Activated naive CD8-positive, alpha-beta T cell treated with anti-CD3 and anti-CD28 coated beads for 36 hours (primary cell): ENCODE results near the gene BCR. TPM values are rescaled to one million over a fixed set of nuclear protein-coding genes. Genes with fewer than 3 reads are reported as not detected.

ENCODE experiments used
- DNase-seq: peaks from one replicate; pipeline ENCODE4 v3.0.0; 2021
- H3K27ac Mint-ChIP-seq: one replicate; pipeline ENCODE4 v1.8.0; 2022; ENCODE audit warnings: mild to moderate bottlenecking, moderate library complexity, mixed read lengths
- H3K27me3 Mint-ChIP-seq: one replicate; pipeline ENCODE4 v1.8.0; 2022; ENCODE audit warnings: mild to moderate bottlenecking, mixed read lengths
- H3K36me3 Mint-ChIP-seq: one replicate; pipeline ENCODE4 v1.8.0; 2021; ENCODE audit warnings: mild to moderate bottlenecking, mixed read lengths
- H3K4me1 Mint-ChIP-seq: one replicate; pipeline ENCODE4 v1.8.0; 2021; ENCODE audit warnings: mixed read lengths
- H3K4me3 Mint-ChIP-seq: one replicate; pipeline ENCODE4 v1.8.0; 2022; ENCODE audit warnings: mild to moderate bottlenecking, moderate library complexity, mixed read lengths
- H3K9me3 Mint-ChIP-seq: one replicate; pipeline ENCODE4 v1.8.0; 2022; ENCODE audit warnings: mixed read lengths
- total RNA-seq, 2 experiments: library from RNA; stranded (reverse); gene quantifications; one replicate each; pipeline ENCODE4 v1.2.3, GENCODE V29; 2021

The BCR gene
- total RNA-seq, 2 experiments from 2014 or later: 28.3 to 32.0 TPM

- no peaks in the 10 kb centered on the region for H3K27me3 Mint-ChIP-seq
Measured at GRCh38 chr22:23274891-23275694, 94.8 kb downstream of the BCR start.

GRCh38 chr22:23275751-23276150 lies 95.4 kb downstream of the BCR start:
- H3K27ac Mint-ChIP-seq: no peak overlapping the region
- no peak for DNase-seq
- no peaks in the 10 kb centered on the region for H3K36me3 Mint-ChIP-seq
- no peaks in the 10 kb centered on the region for H3K27me3 Mint-ChIP-seq
- H3K4me1 Mint-ChIP-seq: peaks cover 11% of the 10 kb centered on the region
- no peaks in the 10 kb centered on the region for H3K9me3 Mint-ChIP-seq
- H3K4me3 Mint-ChIP-seq: no peak overlapping the region

More at GRCh38 chr22:23274891-23275694, 94.8 kb downstream of the BCR start:
- Mint-ChIP-seq H3K36me3 (no peaks in the 10 kb centered on the region), H3K4me1 (peaks cover 5% of the 10 kb centered on the region), H3K27ac (no peak overlapping the region), H3K4me3 (no peak overlapping the region), H3K9me3 (no peaks in the 10 kb centered on the region)
- DNase-seq: no peak

- Mint-ChIP-seq H3K4me1 (peaks cover 14% of the 10 kb centered on the region), H3K4me3 (no peak overlapping the region), H3K27me3 (no peaks in the 10 kb centered on the region), H3K9me3 (no peaks in the 10 kb centered on the region), H3K27ac (peak overlapping the region; percentile 15), H3K36me3 (no peaks in the 10 kb centered on the region)
- no peak for DNase-seq
Measured at GRCh38 chr22:23276656-23277582, 96.6 kb downstream of the BCR start.

- Mint-ChIP-seq H3K27ac (peak overlapping the region; percentile 15), H3K36me3 (no peaks in the 10 kb centered on the region), H3K4me1 (peaks cover 14% of the 10 kb centered on the region), H3K27me3 (no peaks in the 10 kb centered on the region), H3K4me3 (no peak overlapping the region), H3K9me3 (no peaks in the 10 kb centered on the region)
- no peak for DNase-seq
Measured at GRCh38 chr22:23277583-23278295, 97.4 kb downstream of the BCR start.

- Mint-ChIP-seq H3K4me3 (no peak overlapping the region), H3K27me3 (no peaks in the 10 kb centered on the region)
- DNase-seq: no peak
Measured at GRCh38 chr22:23278883-23279675, 98.8 kb downstream of the BCR start.

GRCh38 chr22:23279781-23280180 lies 99.5 kb downstream of the BCR start:
- Mint-ChIP-seq H3K9me3 (no peaks in the 10 kb centered on the region), H3K36me3 (no peaks in the 10 kb centered on the region), H3K27ac (peak overlapping the region; percentile 51), H3K27me3 (no peaks in the 10 kb centered on the region), H3K4me3 (no peak overlapping the region), H3K4me1 (peaks cover 14% of the 10 kb centered on the region)
- DNase-seq: no peak

More at GRCh38 chr22:23278883-23279675, 98.8 kb downstream of the BCR start:
- Mint-ChIP-seq H3K36me3 (no peaks in the 10 kb centered on the region), H3K4me1 (peaks cover 14% of the 10 kb centered on the region), H3K9me3 (no peaks in the 10 kb centered on the region), H3K27ac (peak overlapping the region; percentile 45)

- H3K36me3 Mint-ChIP-seq: no peaks in the 10 kb centered on the region
- DNase-seq: no peak
- H3K27ac Mint-ChIP-seq: peak overlapping the region; percentile 34
Measured at GRCh38 chr22:23280356-23281052, 100.2 kb downstream of the BCR start.

DNA sequence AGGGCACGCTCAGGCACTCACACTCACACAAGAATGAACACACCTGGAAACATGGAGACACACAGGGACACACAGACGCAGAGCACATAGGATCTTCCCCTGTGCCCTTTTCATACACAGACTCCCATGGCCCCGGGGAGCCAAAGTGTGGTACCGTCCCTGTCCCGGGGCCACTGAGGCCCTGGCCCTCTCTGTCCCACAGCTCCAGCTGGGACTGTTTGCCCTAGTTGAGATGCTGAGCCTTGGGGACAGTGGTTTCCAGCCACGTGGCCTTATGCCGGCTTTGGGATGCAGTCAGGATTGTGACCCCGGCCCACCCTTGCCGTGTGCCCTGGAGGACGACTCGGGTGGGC lies 100.7 kb downstream of the BCR start:
- Mint-ChIP-seq H3K27ac (no peak overlapping the region), H3K4me1 (peaks cover 14% of the 10 kb centered on the region), H3K9me3 (no peaks in the 10 kb centered on the region), H3K36me3 (no peaks in the 10 kb centered on the region), H3K4me3 (no peak overlapping the region), H3K27me3 (no peaks in the 10 kb centered on the region)
- no peak for DNase-seq

More at GRCh38 chr22:23280356-23281052, 100.2 kb downstream of the BCR start:
- H3K4me3 Mint-ChIP-seq: no peak overlapping the region
- no peaks in the 10 kb centered on the region for H3K27me3 Mint-ChIP-seq
- H3K9me3 Mint-ChIP-seq: no peaks in the 10 kb centered on the region
- H3K4me1 Mint-ChIP-seq: peaks cover 14% of the 10 kb centered on the region

GRCh38 chr22:23281406-23282088 lies 101.2 kb downstream of the BCR start:
- H3K9me3 Mint-ChIP-seq: no peaks in the 10 kb centered on the region
- H3K4me1 Mint-ChIP-seq: peaks cover 14% of the 10 kb centered on the region
- no peaks in the 10 kb centered on the region for H3K27me3 Mint-ChIP-seq
- DNase-seq: peak; percentile 78
- H3K4me3 Mint-ChIP-seq: no peak overlapping the region
- H3K36me3 Mint-ChIP-seq: no peaks in the 10 kb centered on the region
- H3K27ac Mint-ChIP-seq: peak overlapping the region; percentile 45

DNA sequence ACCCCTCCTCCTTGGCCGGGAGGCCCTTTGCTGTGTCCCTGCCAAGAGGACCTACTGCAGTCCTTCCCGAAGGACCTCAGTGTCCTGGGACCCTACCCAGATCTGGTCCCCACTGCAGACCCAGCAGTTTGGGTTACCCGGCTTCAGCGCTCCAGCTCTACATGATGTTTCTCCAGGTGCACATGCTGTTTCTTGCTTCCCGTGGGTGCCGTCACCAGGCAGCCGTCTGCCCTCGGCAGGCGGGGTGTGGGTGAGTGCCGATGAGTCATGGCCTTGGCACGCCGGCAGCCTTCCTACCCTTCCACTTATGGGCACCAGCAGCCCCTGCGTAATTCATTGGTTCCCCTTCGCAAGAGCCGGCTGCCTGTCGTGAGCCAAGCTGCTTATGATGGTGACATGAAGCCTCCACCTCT lies 101.8 kb downstream of the BCR start:
- H3K9me3 Mint-ChIP-seq: no peaks in the 10 kb centered on the region
- no peaks in the 10 kb centered on the region for H3K36me3 Mint-ChIP-seq
- H3K4me3 Mint-ChIP-seq: no peak overlapping the region
- no peak for DNase-seq
- H3K4me1 Mint-ChIP-seq: peaks cover 14% of the 10 kb centered on the region
- H3K27ac Mint-ChIP-seq: no peak overlapping the region
- no peaks in the 10 kb centered on the region for H3K27me3 Mint-ChIP-seq

DNA sequence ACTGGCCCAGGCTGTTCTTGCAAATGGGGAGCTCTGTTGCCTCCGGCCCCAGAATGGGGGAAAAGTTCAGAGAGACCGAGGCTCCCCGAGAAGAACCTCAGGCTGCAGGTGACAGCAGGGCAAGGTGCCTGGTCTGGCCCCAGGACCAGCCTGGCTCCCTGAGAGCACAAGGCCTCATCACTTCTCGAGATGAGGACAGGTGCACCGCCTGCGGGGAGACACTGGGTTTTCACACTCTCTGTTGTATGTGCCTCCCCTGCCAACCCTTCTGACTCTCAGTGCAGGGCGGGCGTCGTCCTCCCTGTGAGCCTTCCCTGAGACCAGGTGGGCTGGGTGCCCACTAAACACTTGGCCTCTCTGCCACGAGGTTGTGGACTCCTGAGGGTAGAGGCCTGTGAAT lies 102.2 kb downstream of the BCR start:
- no peak overlapping the region for H3K4me3 Mint-ChIP-seq
- H3K27ac Mint-ChIP-seq: no peak overlapping the region
- H3K4me1 Mint-ChIP-seq: peaks cover 14% of the 10 kb centered on the region
- H3K9me3 Mint-ChIP-seq: no peaks in the 10 kb centered on the region
- no peak for DNase-seq
- H3K36me3 Mint-ChIP-seq: no peaks in the 10 kb centered on the region
- H3K27me3 Mint-ChIP-seq: no peaks in the 10 kb centered on the region

DNA sequence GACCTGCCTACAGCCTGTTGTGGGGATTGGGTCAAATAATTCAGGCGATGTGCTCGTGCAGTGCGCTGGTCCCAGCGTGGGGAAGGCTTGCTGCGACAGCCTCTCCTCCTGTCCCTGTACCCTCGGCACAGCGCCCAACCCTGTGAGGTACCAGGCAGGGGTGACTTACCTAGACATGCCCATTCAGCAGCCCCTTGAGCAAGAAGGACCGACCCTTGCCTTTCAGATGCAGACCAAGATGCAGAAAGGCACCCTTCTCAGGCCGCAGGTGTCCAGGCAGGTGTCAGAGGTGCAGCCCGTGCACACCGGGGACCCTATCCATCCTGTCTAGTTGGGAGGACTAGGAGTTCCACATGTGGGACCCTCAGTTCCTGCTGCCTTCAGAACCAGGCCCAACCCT lies 102.7 kb downstream of the BCR start:
- no peak for DNase-seq
- H3K4me1 Mint-ChIP-seq: peaks cover 14% of the 10 kb centered on the region
- no peaks in the 10 kb centered on the region for H3K36me3 Mint-ChIP-seq
- no peaks in the 10 kb centered on the region for H3K27me3 Mint-ChIP-seq
- H3K9me3 Mint-ChIP-seq: no peaks in the 10 kb centered on the region
- no peak overlapping the region for H3K27ac Mint-ChIP-seq
- no peak overlapping the region for H3K4me3 Mint-ChIP-seq
